Esophagus squamous epithelium (tissue), 5 donors: ENCODE measurements around the gene FKBP7. TPM values are rescaled to one million over a fixed set of nuclear protein-coding genes. Genes with fewer than 3 reads are reported as not detected.
A peak's percentile ranks its signal among the peaks of the same experiment; 100 is the strongest.

ENCODE experiments used
- DNase-seq: peaks from one replicate; lab custom pipeline; 2025; lab: John Stamatoyannopoulos, UW
- H3K27ac ChIP-seq, 4 donors: fragments of 200-600 bp; sonication (generic); one replicate each; pipeline ENCODE4 v1.5.1; 2016 to 2019; ENCODE audit warnings: mild to moderate bottlenecking in 1 of 4
- H3K27me3 ChIP-seq, 4 donors: fragments of 200-600 bp; sonication (generic); 1 replicate in 3 of 4; 2 replicates in 1 of 4; pipeline versions ENCODE4 v1.5.1 to v1.6.0; 2017 to 2021; ENCODE audit warnings: antibody characterized with exemption in 1 of 4
- H3K36me3 ChIP-seq, 3 donors: fragments of 200-600 bp; sonication (generic); one replicate each; pipeline ENCODE4 v1.5.1; 2016 to 2019
- H3K4me1 ChIP-seq, 3 donors: fragments of 200-600 bp; sonication (generic); one replicate each; pipeline ENCODE4 v1.5.1; 2017 to 2019
- H3K4me3 ChIP-seq, 4 donors: fragments of 200-600 bp; sonication (generic); 1 replicate in 3 of 4; 2 replicates in 1 of 4; pipeline ENCODE4 v1.5.1; 2016 to 2019; ENCODE audit warnings: mild to moderate bottlenecking in 2 of 4, moderate library complexity in 1 of 4
- H3K9me3 ChIP-seq, 3 donors: fragments of 200-600 bp; sonication (generic); one replicate each; pipeline ENCODE4 v1.5.1; 2016 to 2019
- POLR2A ChIP-seq, 4 donors: fragments of 450-650 bp; IDR thresholded peaks; one replicate each; pipeline ENCODE4 v1.6.1; 2017; ENCODE audit warnings: antibody characterized with exemption in 4 of 4, mild to moderate bottlenecking in 4 of 4, moderate library complexity in 3 of 4
- WGBS, 2 donors: methylation state at CpG; one replicate each; pipeline ENCODE4 v1.1.5; 2018; 5-methylcytosine and 5-hydroxymethylcytosine counted together
- intact Hi-C: fragments of 100-400 bp; cut with DNase I; formaldehyde crosslinking; loops from one replicate; pipeline ENCODE4 v1.15.0; 2022
- total RNA-seq, 4 donors: library from RNA; depleted of rRNA; stranded (reverse); fragments of >200 nt; gene quantifications; one replicate each; pipeline ENCODE4 v1.1.0, GENCODE V29; 2016
- TF ChIP-seq, protein P1 (sequence below), 6 experiments: fragments of 450-650 bp in 4 of 6; fragments of 200-600 bp in 2 of 6; sonication (generic) in 2 of 6; IDR thresholded peaks; one replicate each; pipeline ENCODE4 v1.5.1; 2016 to 2019; ENCODE audit warnings: antibody characterized with exemption in 6 of 6, mild to moderate bottlenecking in 4 of 6, moderate library complexity in 4 of 6
- donor health status: DM: yes; HTN: yes; CAD: no.

The FKBP7 gene
- total RNA-seq, 4 donors from 2014 or later, result 0.83 to 10.5 (median 1.4) TPM

DNA sequence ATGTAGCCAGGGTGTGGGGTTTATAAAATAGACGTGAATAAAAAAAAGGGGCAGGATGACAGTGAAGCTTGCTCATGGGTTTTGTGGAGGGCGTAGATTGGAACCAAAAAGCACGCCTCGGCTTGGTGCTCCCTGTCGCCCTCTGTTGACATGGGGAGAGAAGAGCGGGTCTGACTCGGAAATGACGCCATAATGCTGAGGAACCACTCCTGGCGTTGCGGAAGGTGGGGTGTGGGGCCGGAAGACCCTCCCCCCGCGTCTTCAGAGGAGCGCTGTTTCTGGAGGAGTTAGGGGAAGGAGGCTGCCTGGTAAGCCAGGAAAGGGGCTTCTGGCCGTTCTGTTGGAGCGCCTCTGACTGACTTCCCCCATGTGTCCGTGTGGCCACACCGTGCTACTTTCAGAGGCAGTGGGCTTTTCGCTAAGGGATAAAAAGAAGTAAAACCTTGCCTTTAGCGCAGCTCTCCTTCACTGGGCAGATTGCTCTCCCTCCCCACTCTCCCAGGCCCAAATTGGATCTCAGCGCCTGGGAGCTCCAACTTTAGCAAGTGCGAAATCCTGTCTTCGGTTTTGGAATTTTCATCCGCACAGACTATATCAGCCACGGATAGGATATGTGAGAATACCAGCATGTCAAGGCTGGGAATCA, 44.7 kb upstream of the FKBP7 start:
- peak overlapping the region; percentile 77 to 90 (median 86) for H3K27ac ChIP-seq
- peaks cover 0 to 10% (median 0%) of the 10 kb centered on the region in 3 donors for H3K36me3 ChIP-seq
- 3 to 37% methylated on average over 19 to 22 of the region's 25 CpGs for WGBS, 2 donors
- H3K4me3 ChIP-seq, result peak overlapping the region; percentile 58 to 86 (median 72)
- no peaks in the 10 kb centered on the region for H3K27me3 ChIP-seq
- intact Hi-C loops, result no loop called here
- peaks cover 0 to 9% (median 0%) of the 10 kb centered on the region in 3 donors for H3K4me1 ChIP-seq
- peak in 2 of 4 donors; percentile 30 to 61 for TF ChIP-seq POLR2A (IDR thresholded peaks at IDR 0.05)
- TF ChIP-seq, protein P1, sequence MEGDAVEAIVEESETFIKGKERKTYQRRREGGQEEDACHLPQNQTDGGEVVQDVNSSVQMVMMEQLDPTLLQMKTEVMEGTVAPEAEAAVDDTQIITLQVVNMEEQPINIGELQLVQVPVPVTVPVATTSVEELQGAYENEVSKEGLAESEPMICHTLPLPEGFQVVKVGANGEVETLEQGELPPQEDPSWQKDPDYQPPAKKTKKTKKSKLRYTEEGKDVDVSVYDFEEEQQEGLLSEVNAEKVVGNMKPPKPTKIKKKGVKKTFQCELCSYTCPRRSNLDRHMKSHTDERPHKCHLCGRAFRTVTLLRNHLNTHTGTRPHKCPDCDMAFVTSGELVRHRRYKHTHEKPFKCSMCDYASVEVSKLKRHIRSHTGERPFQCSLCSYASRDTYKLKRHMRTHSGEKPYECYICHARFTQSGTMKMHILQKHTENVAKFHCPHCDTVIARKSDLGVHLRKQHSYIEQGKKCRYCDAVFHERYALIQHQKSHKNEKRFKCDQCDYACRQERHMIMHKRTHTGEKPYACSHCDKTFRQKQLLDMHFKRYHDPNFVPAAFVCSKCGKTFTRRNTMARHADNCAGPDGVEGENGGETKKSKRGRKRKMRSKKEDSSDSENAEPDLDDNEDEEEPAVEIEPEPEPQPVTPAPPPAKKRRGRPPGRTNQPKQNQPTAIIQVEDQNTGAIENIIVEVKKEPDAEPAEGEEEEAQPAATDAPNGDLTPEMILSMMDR (IDR thresholded peaks at IDR 0.05), result peak; percentile 51 to 76 (median 63)
- H3K9me3 ChIP-seq, result no peaks in the 10 kb centered on the region
- peak; percentile 43 for DNase-seq

DNA sequence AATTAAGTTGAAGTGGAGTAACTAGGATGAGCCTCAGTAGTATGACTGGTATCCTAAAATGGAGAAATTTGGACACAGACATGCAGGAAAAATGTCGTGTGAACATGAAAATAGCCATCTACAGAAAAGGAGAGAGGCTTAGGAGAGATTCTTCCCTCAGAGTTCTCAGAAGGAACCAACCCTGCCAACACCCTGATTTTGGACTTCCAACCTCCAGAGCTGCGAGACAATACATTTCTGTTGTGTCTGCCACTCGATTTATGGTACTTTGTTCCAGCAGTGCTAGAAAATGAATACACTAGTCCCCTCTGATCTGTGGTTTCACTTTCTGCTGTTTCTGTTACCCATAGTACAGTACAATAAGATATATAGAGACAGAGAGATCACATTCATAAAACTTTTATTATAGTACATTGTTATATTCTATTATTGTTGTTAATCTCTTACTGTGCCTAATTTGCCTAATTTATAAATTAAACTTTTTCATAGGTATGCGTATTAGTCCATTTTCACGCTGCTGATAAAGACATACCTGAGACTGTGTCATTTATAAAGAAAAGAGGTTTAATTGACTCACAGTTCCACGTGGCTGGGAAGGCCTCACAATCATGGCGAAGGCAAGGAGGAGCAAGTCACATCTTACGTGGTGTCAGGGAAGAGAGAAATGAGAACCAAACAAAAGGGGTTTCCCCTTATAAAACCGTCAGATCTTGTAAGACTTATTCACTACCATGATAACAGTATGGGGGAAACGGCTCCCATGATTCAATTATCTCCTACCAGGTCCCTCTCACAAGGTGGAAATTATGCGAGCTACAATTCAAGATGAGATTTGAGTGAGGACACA, 43.1 kb upstream of the FKBP7 start:
- peaks cover 0 to 9% (median 0%) of the 10 kb centered on the region in 3 donors for H3K4me1 ChIP-seq
- WGBS, 2 donors, result 85 to 92% methylated on average over 11 of the region's 11 CpGs
- H3K4me3 ChIP-seq, result no peak overlapping the region
- TF ChIP-seq, protein P1 (IDR thresholded peaks at IDR 0.05), result no peak
- no peak for TF ChIP-seq POLR2A (IDR thresholded peaks at IDR 0.05)
- DNase-seq, result no peak
- H3K36me3 ChIP-seq, result peaks cover 0 to 22% (median 0%) of the 10 kb centered on the region in 3 donors
- no peaks in the 10 kb centered on the region for H3K9me3 ChIP-seq
- intact Hi-C loops, result no loop called here
- H3K27me3 ChIP-seq, result no peaks in the 10 kb centered on the region
- H3K27ac ChIP-seq, result no peak overlapping the region

DNA sequence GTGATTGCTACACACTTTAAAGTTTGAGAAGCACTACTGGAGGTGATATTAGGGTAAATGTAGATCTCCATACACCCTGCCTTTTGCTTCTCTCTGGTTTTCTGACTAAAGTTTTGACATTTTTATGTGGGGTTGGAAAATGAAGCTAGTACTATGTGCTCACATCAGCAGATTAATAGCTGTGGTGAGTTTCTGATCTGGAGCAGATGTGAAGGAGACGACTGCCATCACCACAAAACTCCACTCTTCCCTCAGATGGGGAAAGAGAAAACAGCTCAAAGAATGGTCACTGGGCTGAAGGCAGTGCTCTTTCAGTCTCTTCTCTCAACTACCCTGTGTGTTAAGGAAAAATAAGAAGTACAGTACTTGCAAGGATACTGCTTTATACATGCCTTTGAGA, 39.1 kb upstream of the FKBP7 start:
- Histone ChIP-seq H3K27ac (no peak overlapping the region), H3K27me3 (no peaks in the 10 kb centered on the region), H3K36me3 (peaks cover 0 to 38% (median 0%) of the 10 kb centered on the region in 3 donors), H3K4me3 (no peak overlapping the region), H3K4me1 (no peaks in the 10 kb centered on the region), H3K9me3 (no peaks in the 10 kb centered on the region)
- no peak for DNase-seq
- intact Hi-C loops, result no loop called here
- TF ChIP-seq POLR2A (IDR thresholded peaks at IDR 0.05), result no peak
- TF ChIP-seq, protein P1 (IDR thresholded peaks at IDR 0.05), result no peak
- 100% methylated on average over 1 of the region's 1 CpG for WGBS, 2 donors

DNA sequence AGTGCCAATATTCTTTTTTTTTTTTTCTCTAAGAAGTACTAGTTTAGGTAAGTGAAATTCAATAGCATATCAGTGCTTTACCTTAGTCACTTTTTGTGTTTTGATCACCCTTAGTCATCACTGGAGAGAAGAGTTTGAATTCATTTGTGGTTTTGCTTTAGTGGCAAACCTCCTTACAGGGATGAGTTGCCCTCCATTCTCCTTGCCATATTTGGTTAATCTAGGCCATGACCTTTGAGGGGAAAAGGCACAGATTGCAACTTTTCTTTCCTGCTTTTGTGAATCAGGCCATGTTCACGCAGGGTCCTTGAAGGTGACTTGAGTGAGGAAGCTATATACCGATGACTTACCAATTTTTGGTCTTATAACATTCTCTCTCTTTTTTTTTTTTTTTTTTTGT, 36.3 kb upstream of the FKBP7 start:
- Histone ChIP-seq H3K27ac (no peak overlapping the region), H3K4me3 (no peak overlapping the region), H3K9me3 (no peaks in the 10 kb centered on the region), H3K36me3 (peaks cover 0 to 66% (median 0%) of the 10 kb centered on the region in 3 donors), H3K27me3 (no peaks in the 10 kb centered on the region), H3K4me1 (no peaks in the 10 kb centered on the region)
- intact Hi-C loops, result no loop called here
- TF ChIP-seq POLR2A (IDR thresholded peaks at IDR 0.05), result no peak
- TF ChIP-seq, protein P1 (IDR thresholded peaks at IDR 0.05), result no peak
- WGBS, 2 donors, result 62 to 76% methylated on average over 2 of the region's 2 CpGs
- no peak for DNase-seq

DNA sequence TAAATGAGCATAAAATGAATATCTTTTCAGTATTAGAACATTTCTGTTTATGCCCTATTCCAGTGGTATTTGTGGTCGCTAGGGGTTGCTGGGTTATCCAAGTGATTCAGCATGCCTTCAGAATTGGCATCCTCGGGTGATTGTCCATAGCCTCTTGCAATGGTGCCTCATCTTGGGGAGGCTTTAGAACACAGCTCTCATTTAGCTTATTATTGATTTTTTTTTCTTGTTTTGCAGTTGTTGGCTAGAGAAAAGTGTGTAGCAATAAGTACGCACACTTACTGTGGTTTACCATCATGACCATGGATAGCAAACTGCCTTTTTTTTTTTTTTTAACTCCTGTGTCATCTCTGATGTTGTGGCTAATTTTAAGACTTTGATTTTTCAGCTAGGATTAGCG, 35.5 kb upstream of the FKBP7 start:
- no peaks in the 10 kb centered on the region for H3K4me1 ChIP-seq
- intact Hi-C loops, result no loop called here

More for the DNA sequence above, 35.5 kb upstream of the FKBP7 start:
- 86 to 90% methylated on average over 4 of the region's 4 CpGs for WGBS, 2 donors
- no peak overlapping the region for H3K27ac ChIP-seq
- no peak for TF ChIP-seq POLR2A (IDR thresholded peaks at IDR 0.05)
- TF ChIP-seq, protein P1 (IDR thresholded peaks at IDR 0.05), result no peak
- peaks cover 0 to 69% (median 0%) of the 10 kb centered on the region in 3 donors for H3K36me3 ChIP-seq
- H3K27me3 ChIP-seq, result no peaks in the 10 kb centered on the region
- DNase-seq, result no peak
- H3K4me3 ChIP-seq, result no peak overlapping the region
- H3K9me3 ChIP-seq, result no peaks in the 10 kb centered on the region
